Uterine smooth muscle cell (primary cell): Measurements from ENCODE around the gene VSIG1. TPM values are rescaled to one million over a fixed set of nuclear protein-coding genes. Genes with fewer than 3 reads are reported as not detected.

Experiments used
- total RNA-seq: library from RNA; depleted of rRNA; stranded (reverse); fragments of >200 nt; gene quantifications from 2 replicates; pipeline ENCODE4 v1.2.3, GENCODE V29; 2014

The VSIG1 gene
- total RNA-seq, result under 0.01 TPM in 1 of 2 replicates, not detected in the other

DNA sequence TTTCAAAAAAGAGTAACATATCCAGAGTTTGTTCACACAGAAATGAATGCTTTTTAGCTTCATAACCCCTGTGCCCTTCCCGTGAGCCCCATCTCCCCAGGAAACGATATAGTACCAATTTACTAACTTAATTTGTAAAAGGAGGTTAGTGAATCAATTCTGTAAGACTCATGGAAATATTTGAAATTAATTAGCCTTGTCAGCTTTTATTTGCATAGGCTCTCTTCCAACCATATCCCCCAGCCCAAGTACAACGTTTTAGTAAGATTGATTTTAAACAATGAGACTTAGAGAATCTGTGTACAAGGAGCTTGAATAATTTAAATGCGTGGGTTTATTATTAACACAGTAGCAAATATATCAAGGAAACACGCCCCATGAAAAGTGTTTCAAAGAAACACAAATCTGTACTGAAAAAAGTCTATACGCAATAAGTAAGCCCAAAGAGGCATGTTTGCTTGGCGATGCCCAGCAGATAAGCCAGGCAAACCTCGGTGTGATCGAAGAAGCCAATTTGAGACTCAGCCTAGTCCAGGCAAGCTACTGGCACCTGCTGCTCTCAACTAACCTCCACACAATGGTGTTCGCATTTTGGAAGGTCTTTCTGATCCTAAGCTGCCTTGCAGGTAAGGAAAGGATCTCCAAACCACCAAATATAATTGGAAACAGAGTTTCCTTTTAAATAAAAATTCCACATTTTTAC is at the start of gene VSIG1:
TSS of gene VSIG1 (plus strand) at position 512 of the 703 bp plus-strand sequence. CDS start at position 578, 66 bp downstream.

DNA sequence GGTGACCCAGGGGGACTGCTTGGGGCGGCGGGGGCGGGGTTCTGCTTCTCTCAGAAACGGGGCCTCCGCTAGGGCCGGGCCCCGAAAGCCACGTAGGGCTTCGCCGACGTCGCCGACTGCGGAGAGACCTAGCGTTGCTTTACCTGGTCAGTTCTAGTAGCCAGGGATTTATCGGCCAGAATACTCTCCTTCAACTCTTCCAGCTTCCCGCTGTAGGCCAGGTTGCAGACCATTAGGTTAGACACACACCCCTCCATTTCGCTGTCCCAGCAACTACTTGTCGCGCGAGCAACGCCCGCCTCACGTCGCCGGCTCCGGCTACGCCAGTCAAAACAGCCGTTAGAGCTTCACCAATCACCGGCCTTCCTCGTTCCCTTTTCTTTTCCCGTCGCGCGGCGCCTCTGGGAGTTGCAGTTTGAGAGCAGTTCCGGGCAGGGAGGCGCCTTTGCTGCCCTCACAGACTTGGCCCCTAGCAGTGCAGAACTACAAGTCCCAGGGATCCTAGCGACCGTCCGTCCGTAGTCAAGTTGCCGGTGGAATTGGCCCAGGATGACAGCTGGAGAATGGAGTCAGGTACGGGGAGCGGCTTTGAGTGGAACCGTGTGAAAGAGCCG is 46.5 kb downstream of the VSIG1 start, which contains the start of the genes ATG4A and PSMD10:
TSS of gene ATG4A (plus strand) at position 515 of the 614 bp plus-strand sequence. CDS start at position 564, 49 bp downstream.
TSS of gene PSMD10 (minus strand) at position 279 of the 614 bp plus-strand sequence. CDS start at position 257, 22 bp downstream.

Other genes with a start within 250 kb of the VSIG1 start
- gene MID2, start 219.2 kb upstream of the VSIG1 start, total RNA-seq, result 9.5 and 15.1 TPM in 2 replicates
- 0.12 TPM in 1 of 2 replicates, not detected in the other for gene TEX13B, start 62.7 kb upstream of the VSIG1 start, total RNA-seq
- 117 and 144 TPM in 2 replicates for gene PSMD10, start 46.5 kb downstream of the VSIG1 start, total RNA-seq
- 11.1 TPM in 2 replicates for gene ATG4A, start 46.7 kb downstream of the VSIG1 start, total RNA-seq